GM19372 (cell line): ENCODE measurements around the gene ONECUT2.

Source experiments
- ATAC-seq: cut with Tn5 transposase; IDR thresholded peaks from one replicate; pipeline ENCODE4 v1.9.1; 2021; ENCODE audit warnings: mild to moderate bottlenecking, low read depth, moderate library complexity; ENCODE audit not compliant: unreplicated experiment

The ONECUT2 gene

DNA sequence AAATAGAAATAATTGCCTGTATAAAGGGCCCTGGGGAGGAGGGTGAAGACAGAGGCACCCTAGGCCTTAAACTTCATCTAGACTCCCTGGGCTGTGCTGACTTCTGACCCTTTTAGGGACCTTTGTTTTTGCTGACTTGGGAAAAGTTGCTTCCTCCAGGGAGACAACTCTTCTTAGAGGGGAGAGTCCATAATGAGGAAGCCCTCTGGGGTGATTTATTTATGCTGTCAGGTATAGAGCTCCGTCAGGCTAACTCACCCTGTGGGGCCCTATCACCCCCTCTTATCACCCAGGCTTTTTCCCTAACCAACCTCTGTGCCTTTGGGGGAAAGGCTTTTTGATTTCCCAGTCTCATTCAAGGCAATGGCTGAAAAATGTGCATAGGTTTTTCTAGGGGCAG, 8.1 kb downstream of the ONECUT2 start:
- no peak for ATAC-seq

DNA sequence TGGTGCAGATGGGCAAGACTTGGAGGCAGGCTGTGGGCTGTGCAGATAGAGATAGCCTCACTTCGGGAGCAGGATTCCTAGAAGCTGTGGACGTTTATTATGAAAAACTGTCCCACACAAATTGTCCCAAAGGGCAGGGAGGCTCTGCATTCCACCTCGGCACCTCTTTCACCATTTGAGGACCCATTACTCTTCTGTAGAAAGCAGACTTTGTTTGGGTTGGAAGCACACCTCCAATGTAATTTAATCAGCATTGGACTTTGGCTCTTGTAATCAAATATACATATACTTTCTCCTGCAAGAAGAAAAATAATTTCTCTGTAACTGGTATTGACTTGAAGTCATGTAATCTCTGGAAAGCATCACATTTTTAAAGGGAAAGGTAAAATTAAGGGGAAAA, 8.5 kb downstream of the ONECUT2 start:
- no peak for ATAC-seq

DNA sequence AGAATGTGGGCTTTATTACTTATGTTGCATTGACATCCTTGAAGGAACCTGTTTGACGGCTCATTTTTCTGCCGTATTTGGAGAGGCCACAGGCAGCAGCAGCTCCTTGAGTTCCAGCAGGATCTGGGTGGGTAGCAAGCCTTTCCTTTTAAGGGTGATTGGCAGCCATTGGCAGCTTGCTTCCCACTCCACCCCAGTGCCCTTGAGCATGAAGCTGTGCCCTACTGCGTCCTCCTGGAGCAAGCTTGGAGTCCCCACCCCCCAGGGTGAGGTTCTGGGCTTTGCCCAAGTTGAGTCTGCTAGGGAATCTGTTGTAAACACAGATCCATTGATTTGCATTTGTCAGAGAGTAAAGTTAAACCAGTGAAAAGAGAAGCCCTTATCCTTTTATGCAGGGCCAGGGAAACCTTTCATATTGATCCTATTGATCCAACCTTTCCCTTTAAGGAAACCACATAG, 9.2 kb downstream of the ONECUT2 start:
- no peak for ATAC-seq

DNA sequence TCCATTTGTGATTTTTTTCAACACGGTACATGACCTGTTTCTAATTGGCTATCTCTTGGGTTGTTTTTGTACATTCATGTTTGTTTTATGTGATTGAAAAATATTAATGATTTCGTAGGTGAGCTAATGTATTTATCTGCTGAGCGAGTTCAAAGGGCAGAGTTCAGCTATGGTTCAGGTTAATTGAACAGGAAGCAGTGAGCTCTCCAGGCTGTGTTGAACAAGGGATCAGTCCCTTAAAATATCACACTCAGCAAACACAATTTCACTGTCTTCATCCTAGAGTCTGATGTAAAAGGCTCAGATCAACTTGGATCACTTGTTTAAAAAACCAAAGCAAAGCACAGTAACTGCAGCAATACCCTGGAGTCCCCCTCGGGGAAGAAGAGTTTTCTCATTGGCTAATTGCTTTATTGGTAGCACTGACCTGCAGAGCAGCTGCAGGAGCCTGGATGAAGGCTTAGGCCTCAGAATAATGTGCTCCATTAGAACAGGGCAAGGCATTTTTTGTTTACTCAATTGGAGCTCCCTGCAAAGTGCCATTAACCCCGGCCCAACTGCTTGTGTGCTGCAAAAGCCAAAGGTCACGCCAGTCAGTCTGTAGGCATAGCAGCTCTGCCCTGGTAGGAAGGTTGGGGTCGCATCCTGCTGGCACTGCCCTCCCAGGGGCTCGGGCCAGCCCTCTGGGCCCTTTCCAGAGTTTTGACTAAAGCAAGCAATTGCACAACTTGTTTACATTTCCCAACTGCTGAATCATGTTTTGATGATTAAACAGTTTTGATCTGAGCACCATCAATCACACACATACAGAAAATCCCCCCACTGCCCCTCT, 10.5 kb downstream of the ONECUT2 start:
- ATAC-seq, result no peak

DNA sequence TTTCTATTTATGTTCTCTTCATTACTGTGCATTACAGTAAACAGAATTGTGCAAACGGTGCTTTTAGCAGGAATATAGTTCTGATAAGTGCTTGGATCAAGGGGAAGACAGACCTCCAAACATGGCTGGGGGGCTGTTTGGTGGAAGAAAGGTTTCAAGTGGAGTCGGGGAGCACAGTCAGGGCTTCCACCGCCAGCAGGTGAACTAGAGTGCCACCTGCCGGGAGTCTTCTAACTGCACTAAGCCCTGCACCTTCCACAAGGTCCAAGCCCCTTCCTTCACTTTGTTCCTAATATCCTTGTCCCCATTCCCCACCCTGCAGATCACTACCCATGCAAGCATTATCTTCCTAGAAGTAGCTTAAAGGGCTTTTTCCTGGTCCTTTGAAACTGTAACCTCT, 11.1 kb downstream of the ONECUT2 start:
- ATAC-seq, result no peak

DNA sequence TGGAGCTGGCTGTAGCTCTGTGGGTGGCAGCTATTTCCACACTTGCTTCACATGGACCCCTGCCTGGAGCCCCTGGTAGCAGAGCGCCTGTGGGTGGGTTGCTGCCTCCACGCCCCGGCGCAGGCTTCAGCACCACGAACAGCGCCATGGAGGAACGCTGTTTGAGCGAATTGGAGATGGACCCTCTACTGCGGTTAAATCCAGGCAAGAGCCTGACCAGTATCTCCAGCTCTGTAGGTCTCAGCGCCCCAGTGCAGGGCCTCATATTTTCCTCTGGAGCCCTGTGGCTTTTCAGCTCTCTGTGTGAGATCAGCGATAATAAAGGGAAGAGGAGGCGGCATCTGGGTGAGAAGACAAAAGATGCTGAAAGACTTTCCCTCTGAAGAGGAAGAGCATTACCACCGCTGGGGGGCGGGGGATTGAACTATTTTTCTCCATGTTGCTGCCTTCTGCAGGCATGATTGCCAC, 12.0 kb downstream of the ONECUT2 start:
- no peak for ATAC-seq

DNA sequence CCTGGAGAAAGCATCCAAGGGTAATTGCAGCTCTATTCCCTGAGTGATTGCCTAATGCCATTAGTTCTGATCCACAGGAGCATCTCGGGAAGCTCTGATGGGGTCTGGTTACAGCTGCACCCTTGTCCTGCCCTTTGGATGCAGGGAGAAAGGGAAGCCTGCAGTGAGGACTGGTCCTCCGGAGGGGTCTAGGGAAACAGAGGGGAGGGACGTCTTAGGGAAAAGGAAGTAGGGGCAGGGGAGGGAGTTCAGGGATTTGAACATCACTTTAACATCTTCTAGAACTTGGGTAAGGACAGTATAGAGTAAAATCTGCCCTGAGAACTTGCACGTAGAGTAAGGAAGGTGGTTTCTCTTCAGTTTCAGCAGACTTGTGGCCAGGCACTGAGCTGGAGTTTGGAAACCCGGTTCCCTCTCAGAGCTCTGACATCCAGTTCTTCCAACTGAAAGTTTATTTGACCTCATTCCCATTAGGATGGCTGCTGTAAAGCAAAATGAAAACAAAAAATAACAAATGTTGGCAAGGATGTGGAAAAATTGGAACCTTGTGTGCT, 20.5 kb downstream of the ONECUT2 start:
- ATAC-seq, result no peak

DNA sequence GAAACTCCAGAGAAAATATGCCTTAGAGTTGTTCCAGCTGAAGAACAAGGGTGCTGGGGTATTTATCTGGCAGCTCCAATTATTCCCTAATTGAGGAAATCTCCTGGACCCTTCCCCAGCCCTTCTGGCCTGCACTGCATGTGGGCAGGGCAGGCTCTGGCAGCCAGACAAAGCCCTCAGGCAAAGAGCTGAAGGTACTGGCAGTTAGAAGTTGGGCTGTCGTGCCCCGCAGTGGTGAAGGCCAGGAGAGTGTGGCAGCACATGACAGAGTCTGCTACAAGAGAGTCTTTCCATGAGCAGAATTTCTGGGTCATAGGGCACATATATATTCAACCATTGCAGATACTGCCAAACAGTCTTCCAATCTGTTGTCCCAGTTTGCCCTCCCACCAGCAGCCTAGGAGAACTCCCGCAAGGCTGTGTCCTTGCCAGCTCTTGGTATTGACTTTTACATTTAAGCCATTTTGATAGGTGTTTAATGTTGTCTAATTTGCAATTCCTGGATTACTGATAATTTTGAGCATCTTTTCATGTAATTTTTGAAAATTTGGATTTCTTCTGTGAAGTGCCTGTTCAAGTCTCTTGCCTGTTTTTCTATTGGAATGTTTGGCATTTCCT, 26.6 kb downstream of the ONECUT2 start:
- ATAC-seq, result no peak

DNA sequence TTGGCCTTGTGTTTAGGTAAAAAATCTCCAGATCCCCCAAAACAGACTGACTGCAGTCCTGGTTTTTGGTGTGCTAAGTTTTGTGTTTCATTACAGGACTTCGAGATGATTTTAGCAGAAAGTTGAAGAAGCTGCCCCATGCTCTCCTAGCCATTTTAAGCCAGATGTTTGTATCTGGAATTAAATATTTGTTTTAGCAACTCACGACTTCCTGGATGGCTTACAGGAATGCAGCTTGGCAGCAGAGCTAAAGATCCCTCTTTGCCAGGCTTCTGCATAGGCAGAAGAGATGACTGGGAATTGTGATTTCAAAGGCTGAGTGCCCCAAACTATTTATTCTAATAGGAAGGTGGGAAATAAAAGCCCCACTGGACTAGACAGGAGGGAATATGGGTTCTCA, 31.1 kb downstream of the ONECUT2 start:
- ATAC-seq, result no peak

DNA sequence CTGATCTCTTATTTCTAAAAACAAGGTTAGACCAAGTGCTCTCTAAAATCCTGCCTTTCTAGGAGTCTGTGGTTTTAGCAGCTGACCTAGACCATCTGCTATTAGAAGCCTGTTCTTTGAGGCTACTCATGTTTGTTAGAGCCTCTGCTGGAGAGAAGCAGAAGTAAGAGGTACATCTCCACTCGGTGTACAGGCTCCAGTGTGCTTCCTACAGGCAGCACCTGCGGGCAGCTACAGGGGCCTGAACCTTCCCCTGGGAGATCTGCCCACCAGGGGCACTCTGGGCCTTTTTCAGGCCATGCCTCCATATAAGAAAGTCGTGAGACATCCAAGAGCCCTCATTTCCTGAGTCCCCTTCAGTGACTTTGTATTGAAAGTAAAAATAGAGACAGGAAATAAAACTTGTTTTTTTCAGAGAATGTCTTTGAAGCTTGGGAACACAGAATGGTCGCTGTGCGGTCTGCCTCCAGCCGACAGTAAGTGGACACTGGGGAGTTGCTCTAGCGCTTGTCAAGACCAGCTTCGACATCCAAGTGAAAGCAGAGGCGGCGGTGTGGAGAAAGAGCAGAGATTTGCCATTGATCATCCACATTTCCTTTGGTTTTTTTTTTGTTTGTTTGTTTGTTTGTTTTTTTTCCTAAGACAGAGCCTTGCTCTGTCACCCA, 31.7 kb downstream of the ONECUT2 start:
- ATAC-seq, result no peak

DNA sequence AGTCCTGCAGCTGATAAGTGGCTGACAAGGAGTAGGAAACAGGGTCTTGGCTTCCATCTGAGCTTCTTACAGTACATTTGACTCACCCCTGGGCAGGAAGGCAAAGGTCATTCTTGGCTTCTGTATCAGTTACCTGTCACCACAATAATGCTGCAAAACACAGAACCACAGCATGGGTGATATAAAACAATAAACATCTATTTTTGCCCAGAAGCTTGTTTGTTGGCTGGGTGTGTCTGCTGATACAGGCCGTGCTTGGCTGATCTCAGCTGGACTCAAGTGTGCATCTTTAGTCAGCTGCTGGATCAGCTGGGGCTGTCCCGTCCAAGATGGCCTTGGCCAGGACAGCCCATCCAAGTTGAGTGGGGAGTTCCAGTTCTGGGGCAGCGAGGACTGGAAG, 34.7 kb downstream of the ONECUT2 start:
- no peak for ATAC-seq

DNA sequence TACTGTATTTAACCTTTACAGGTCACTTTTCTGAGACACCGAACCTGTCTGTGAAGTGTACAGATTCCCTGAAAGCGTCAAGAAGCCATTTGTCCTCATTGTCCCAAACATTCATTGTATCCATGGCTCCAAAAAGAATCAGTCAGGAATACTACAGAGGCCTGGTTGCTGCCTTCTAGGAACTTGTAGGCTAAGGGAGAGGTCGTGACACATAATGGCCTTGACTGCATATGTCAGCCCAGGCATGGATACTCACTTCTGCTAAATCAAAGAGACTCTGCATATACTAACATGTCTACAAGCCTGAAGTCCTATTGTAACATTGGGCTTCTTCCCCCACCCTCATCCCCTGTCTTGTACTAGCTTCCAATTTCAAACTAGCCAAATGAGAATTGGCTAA, 40.2 kb downstream of the ONECUT2 start:
- ATAC-seq, result no peak

DNA sequence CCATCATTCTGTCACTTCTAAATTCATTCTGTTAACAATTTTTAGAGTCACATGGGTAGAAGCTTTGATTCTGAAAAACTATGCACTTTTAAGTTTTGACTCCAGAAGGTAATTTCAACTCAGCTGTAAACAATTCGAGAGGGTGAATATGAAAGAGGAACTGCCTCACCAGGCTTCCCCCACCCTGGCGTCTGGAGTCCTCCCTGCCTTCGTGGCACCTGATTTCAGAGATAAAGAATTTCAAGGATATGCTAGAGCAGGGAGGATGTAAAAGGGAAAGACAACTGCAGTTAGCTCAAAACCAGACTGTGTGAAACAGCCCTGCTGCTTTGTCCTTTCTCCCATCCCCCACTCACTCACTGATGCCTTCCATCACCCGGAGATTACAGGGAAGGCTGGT, 40.7 kb downstream of the ONECUT2 start:
- ATAC-seq, result no peak

DNA sequence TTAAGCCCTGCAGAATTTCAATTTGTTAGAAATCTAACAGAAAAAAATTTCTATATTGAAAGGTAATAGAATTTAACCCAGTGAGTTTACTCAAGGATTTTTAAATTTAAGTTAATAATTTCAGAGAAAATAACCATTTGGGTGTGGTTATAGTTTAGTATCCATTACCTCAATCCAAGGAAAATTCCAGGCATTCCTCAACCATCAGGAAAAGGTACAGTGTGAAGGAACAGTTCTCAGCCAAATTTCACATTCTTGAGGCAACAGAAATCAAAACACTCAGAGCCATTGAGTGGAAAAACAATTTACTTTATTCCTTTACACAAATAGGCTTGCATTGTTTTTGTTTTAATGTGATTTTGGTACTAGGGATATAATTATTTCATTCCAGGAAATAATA, 45.6 kb downstream of the ONECUT2 start:
- no peak for ATAC-seq

DNA sequence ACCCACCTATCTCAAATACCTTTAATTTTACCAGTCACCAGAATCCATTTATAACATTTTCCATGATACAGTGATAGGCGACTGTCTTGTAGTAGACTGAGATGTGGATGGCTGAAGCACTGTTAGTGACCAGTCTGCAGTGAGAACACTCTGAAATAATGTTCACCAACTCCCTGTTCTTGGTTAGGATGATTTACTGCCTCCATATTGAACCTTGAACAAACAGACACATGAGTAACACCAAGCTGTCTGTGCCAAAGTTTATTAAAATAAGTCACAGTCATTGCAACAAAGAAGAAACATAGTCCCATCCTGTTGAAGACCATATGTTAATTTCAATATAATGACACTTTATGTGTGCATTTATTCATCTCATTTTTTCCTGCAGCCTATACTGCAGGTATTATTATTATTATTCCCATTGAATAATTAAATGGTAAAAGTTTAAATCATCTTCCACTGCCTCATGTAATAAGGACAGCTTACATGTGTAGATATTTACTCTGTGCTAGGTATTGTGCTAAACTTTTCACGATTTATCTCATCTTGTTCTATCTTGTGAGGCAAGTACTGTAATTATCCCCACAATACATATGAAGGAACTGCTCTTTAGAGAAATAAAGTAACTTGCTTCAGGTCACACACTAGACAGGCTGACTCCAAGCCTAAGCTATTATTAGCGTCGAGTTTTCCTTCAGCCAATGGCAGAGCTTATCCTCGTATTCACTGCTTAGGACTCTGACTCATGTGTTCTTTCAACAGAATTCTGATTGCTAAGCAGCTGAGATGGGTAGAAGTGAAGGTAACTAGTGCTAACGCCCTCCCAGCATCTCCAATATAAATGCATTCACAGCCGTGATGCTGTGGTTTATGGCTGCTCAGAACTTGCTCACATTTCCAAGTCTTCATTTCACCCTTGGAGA, 62.5 kb downstream of the ONECUT2 start:
- no peak for ATAC-seq

DNA sequence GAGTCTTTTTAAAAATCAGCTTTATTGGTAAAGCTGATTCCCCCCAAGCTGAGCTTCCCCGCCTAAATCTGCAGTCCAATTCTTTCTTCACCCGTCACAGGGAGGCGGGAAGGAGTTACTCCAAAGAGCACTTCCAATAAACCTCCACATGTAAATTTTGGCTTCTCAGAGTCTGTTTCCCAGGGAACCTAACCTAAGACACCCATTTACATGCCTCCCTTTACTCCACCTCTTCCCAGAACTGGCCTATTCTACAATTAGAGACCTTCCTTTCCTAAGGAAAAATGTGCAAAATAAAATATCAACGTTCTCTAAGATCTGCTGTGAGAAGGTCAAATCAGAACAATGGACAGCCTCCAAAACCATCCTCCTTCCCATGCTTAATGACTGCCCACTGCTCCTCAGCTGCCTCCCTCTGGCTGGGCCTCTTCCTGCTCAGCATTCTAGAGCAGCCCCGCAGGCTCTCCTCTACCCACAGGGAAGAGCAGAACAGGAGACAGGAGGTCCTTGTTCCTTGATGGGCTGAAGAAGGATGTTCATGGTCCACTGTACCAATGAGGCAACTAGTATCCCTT, 63.6 kb downstream of the ONECUT2 start:
- ATAC-seq, result no peak

DNA sequence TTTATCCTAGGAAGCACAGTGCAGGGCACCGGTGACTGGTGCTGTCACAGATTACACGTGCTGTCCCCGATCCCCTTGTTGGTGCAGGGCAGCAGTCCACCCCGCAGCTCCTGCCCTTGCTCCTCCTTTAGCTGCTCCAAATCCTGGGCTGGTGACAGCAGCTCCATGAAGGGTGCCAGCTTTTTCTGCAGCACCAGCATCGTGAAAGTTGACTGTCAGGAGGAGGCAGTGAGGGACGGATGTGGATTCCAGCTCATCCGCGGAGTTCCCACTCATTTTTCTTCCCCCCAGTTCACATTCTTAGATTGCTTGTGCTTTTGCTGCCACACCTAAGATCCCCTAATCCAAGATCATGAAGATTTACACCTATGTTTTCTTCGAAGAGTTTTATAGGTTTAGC, 67.5 kb downstream of the ONECUT2 start:
- no peak for ATAC-seq

DNA sequence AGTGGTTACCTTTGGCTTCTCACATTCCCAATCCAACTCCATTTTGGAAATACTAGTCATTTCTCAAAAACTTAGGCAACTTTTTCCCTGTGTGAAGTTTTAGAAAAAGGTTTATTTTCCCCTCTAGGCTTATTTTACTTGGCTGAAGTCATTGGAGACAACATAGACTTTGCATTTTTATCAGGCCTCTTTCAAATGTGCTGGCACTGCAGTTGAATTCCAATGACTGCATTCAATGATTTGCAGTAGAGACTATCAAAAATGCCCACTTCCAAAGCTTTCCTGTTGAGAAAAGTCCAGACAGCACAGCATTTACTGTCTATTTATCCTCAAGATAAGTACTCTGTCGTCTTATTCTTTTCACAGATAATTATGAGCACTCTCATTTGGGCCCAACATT, 70.1 kb downstream of the ONECUT2 start:
- ATAC-seq, result no peak

DNA sequence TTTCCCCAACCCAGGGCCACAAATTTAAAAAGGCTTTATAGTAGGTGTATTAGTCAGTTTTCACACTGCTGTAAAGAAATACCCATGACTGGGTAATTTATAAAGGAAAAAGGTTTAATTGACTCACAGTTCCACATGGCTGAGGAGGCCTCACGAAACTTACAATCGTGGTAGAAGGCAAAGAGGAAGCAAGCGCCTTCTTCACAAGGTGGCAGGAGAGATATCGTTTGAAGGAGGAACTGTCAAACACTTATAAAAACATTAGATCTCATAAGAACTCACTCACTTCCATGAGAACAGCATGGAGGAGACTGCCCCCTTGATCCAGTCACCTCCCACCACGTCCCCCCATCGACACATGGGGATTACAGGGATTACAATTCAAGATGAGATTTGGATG, 80.9 kb downstream of the ONECUT2 start:
- ATAC-seq, result no peak

DNA sequence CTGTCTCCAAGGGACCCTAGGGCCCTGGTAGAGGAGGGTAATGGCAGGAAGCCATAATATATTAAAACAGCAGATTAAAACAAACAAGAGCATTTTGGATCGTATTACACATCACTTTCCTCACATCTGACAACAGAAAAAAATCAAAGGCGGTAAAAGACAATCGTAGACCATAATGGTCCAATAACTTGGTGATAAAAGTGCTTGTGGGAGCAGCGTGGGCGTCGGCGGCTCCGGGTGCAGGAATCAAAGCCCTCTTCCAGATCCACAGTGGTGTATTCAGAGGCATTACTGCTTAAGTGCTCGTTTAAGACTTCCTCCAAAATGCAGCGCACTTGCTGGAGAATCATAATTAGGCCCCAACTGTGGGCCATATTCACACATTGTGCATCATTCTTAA, 83.4 kb downstream of the ONECUT2 start:
- no peak for ATAC-seq
